H1 (cell line): ENCODE measurements around the gene MSH2. TPM values are rescaled to one million over a fixed set of nuclear protein-coding genes. Genes with fewer than 3 reads are reported as not detected.

Experiments
- CTCF ChIA-PET: fragments of 300-600 bp; sonication (Branson Sonifier 250); formaldehyde crosslinking; loops from one replicate; lab custom pipeline; 2021; ENCODE audit not compliant: partially characterized antibody; lab: Charles Lee
- POLR2A ChIA-PET: fragments of 300-600 bp; sonication (Branson Sonifier 250); formaldehyde crosslinking; loops from one replicate; lab custom pipeline; 2021; ENCODE audit warnings: inconsistent platforms; ENCODE audit not compliant: partially characterized antibody; lab: Charles Lee
- DNase-seq, 2 experiments: peaks; one replicate each; pipeline versions ENCODE4 v3.0.0 to v3.0.0-alpha.2; 2010 to 2022; ENCODE audit warnings: low spot score in 2 of 2, low read depth in 1 of 2, mixed read lengths in 1 of 2
- FAIRE-seq: peaks from 2 replicates; lab custom pipeline; 2011; peaks lifted over from hg19 to GRCh38; lab: Jason Lieb, UNC
- H2AFZ ChIP-seq: 2 replicates; pipeline ENCODE4 v1.8.1; 2012; ENCODE audit warnings: low read length, inconsistent platforms
- H2AK5ac ChIP-seq: 2 replicates; pipeline ENCODE4 v1.6.1; 2013; ENCODE audit warnings: low read depth, low read length
- H2BK120ac ChIP-seq: replicated peaks from 2 replicates; pipeline ENCODE3; 2013; ENCODE audit warnings: low read depth, low read length, inconsistent platforms
- H2BK12ac ChIP-seq: 2 replicates; pipeline ENCODE4 v1.6.1; 2013; ENCODE audit warnings: low read depth, low read length
- H2BK15ac ChIP-seq: 2 replicates; pipeline ENCODE4 v1.6.1; 2013; ENCODE audit warnings: low read length
- H2BK20ac ChIP-seq: 2 replicates; pipeline ENCODE4 v1.6.1; 2013; ENCODE audit warnings: low read length
- H2BK5ac ChIP-seq: 2 replicates; pipeline ENCODE4 v1.6.1; 2013; ENCODE audit warnings: low read depth, low read length
- H3K14ac ChIP-seq: 2 replicates; pipeline ENCODE4 v1.6.1; 2013; ENCODE audit warnings: inconsistent platforms; ENCODE audit not compliant: insufficient read length
- H3K18ac ChIP-seq: 2 replicates; pipeline ENCODE4 v1.6.1; 2013; ENCODE audit warnings: low read length; ENCODE audit errors: extremely low read depth
- H3K23ac ChIP-seq: 2 replicates; pipeline ENCODE4 v1.6.1; 2013; ENCODE audit warnings: inconsistent platforms; ENCODE audit not compliant: insufficient read length
- H3K23me2 ChIP-seq: 2 replicates; pipeline ENCODE4 v1.6.1; 2013; ENCODE audit warnings: low read depth, low read length
- H3K27ac ChIP-seq: 2 replicates; pipeline ENCODE4 v1.6.1; 2011; ENCODE audit warnings: low read depth, low read length, inconsistent platforms
- H3K27me3 ChIP-seq, 4 experiments: replicated peaks in 1 of 4; 1 replicate in 1 of 4; 2 replicates in 3 of 4; pipeline versions ENCODE4 v1.6.1 to v1.8.1; 2011 to 2013; ENCODE audit warnings: low read length in 3 of 4, mild to moderate bottlenecking in 3 of 4, inconsistent platforms in 2 of 4, mixed read lengths in 2 of 4, moderate library complexity in 1 of 4; ENCODE audit not compliant: control insufficient read depth in 3 of 4, insufficient read depth in 3 of 4; ENCODE audit errors: extremely low read depth in 1 of 4
- H3K36me3 ChIP-seq, 4 experiments: 2 replicates each; pipeline versions ENCODE4 v1.6.1 to v1.8.1; 2011 to 2013; ENCODE audit warnings: mild to moderate bottlenecking in 4 of 4, low read length in 3 of 4, moderate library complexity in 2 of 4, control low read depth in 1 of 4, inconsistent platforms in 1 of 4; ENCODE audit not compliant: insufficient read depth in 4 of 4, control insufficient read depth in 2 of 4
- H3K4ac ChIP-seq: replicated peaks from 2 replicates; pipeline ENCODE3; 2013; ENCODE audit warnings: low read length, low read depth, mixed read lengths, inconsistent platforms; ENCODE audit not compliant: insufficient read length
- H3K4me1 ChIP-seq, 4 experiments: replicated peaks in 1 of 4; 1 replicate in 1 of 4; 2 replicates in 3 of 4; pipeline versions ENCODE4 v1.6.1 to v1.8.1; 2011 to 2013; ENCODE audit warnings: low read length in 3 of 4, inconsistent platforms in 2 of 4, mixed read lengths in 1 of 4; ENCODE audit not compliant: insufficient read depth in 4 of 4, control insufficient read depth in 3 of 4
- H3K4me2 ChIP-seq, 2 experiments: 2 replicates each; pipeline versions ENCODE4 v1.6.1 to v1.8.1; 2011 to 2013; ENCODE audit warnings: low read depth in 2 of 2, low read length in 2 of 2, control low read depth in 1 of 2, inconsistent platforms in 1 of 2, mild to moderate bottlenecking in 1 of 2; ENCODE audit not compliant: insufficient read depth in 1 of 2
- H3K4me3 ChIP-seq, 4 experiments: fragments of 200-600, 300-600 bp in 1 of 4; sonication (generic), shearing (Covaris generic), sonication (Bioruptor Twin) in 1 of 4; 2 replicates each; pipeline versions ENCODE4 v1.5.1 to v1.8.1; 2011 to 2016; ENCODE audit warnings: low read length in 4 of 4, low read depth in 3 of 4, control low read depth in 2 of 4, inconsistent platforms in 2 of 4, mild to moderate bottlenecking in 2 of 4, mixed read lengths in 1 of 4, moderate library complexity in 1 of 4; ENCODE audit not compliant: insufficient read depth in 2 of 4; ENCODE audit errors: extremely low read depth in 1 of 4
- H3K56ac ChIP-seq: replicated peaks from 2 replicates; pipeline ENCODE3; 2013; ENCODE audit warnings: low read depth, mild to moderate bottlenecking, mixed read lengths, low read length, inconsistent platforms; ENCODE audit not compliant: insufficient read length
- H3K79me1 ChIP-seq: 2 replicates; pipeline ENCODE4 v1.6.1; 2013; ENCODE audit warnings: low read depth, low read length, control low read depth
- H3K79me2 ChIP-seq, 2 experiments: 2 replicates each; pipeline versions ENCODE4 v1.6.1 to v1.8.1; 2012 to 2013; ENCODE audit warnings: low read length in 2 of 2, mild to moderate bottlenecking in 2 of 2, inconsistent platforms in 1 of 2; ENCODE audit not compliant: insufficient read depth in 2 of 2, control insufficient read depth in 1 of 2
- H3K9ac ChIP-seq, 4 experiments: replicated peaks in 1 of 4; 1 replicate in 1 of 4; 2 replicates in 3 of 4; pipeline versions ENCODE4 v1.6.1 to v1.8.1; 2011 to 2013; ENCODE audit warnings: low read depth in 3 of 4, low read length in 3 of 4, control low read depth in 2 of 4, mild to moderate bottlenecking in 2 of 4, moderate library complexity in 2 of 4, inconsistent platforms in 1 of 4; ENCODE audit errors: extremely low read depth in 1 of 4
- H3K9me3 ChIP-seq, 2 experiments: 2 replicates each; pipeline versions ENCODE4 v1.6.1 to v1.8.1; 2012 to 2013; ENCODE audit warnings: mild to moderate bottlenecking in 2 of 2, moderate library complexity in 2 of 2, control low read depth in 1 of 2, inconsistent platforms in 1 of 2, low read depth in 1 of 2, low read length in 1 of 2, mixed read lengths in 1 of 2; ENCODE audit not compliant: insufficient read depth in 2 of 2
- H4K20me1 ChIP-seq, 2 experiments: replicated peaks in 1 of 2; 2 replicates each; pipeline versions ENCODE3 to v1.8.1; 2011 to 2013; ENCODE audit warnings: inconsistent platforms in 2 of 2, low read length in 2 of 2, mild to moderate bottlenecking in 1 of 2; ENCODE audit not compliant: insufficient read depth in 2 of 2, control insufficient read depth in 1 of 2
- H4K5ac ChIP-seq: 2 replicates; pipeline ENCODE4 v1.6.1; 2013; ENCODE audit warnings: low read length, low read depth, mixed read lengths, inconsistent platforms; ENCODE audit not compliant: insufficient read length
- H4K8ac ChIP-seq: 2 replicates; pipeline ENCODE4 v1.8.0; 2013; ENCODE audit warnings: mild to moderate bottlenecking, moderate library complexity, low read length, inconsistent platforms; ENCODE audit not compliant: insufficient read depth; ENCODE audit errors: extremely low read depth
- H4K91ac ChIP-seq: replicated peaks from 2 replicates; pipeline ENCODE3; 2013; ENCODE audit warnings: low read length, mixed read lengths, inconsistent platforms; ENCODE audit not compliant: insufficient read length
- WGBS, 2 experiments: shearing (Covaris generic) in 1 of 2; methylation state at CpG; one replicate each; pipeline versions ENCODE4 v1.1.6 to v1.1.7; 2013 to 2015; ENCODE audit warnings: low lambda C conversion rate in 2 of 2, mixed read lengths in 2 of 2, inconsistent platforms in 1 of 2, low coverage in 1 of 2, missing lambda C conversion rate in 1 of 2; ENCODE audit not compliant: insufficient replicate concordance in 2 of 2, insufficient coverage in 1 of 2, insufficient read length in 1 of 2; ENCODE audit errors: extremely low coverage in 1 of 2, missing lambda C conversion rate in 1 of 2; 5-methylcytosine and 5-hydroxymethylcytosine counted together
- polyA plus RNA-seq, 7 experiments: library from polyadenylated mRNA; depleted of rRNA in 3 of 7; stranded (reverse) in 5 of 7; unstranded in 2 of 7; fragments of >200 nt in 5 of 7; fragments of 200-250 nt in 2 of 7; gene quantifications; 1 replicate in 5 of 7; 2 replicates in 1 of 7; 4 replicates in 1 of 7; pipeline versions ENCODE4 v1.2.1 to v1.2.3, GENCODE V29; 2011 to 2013; ENCODE audit warnings: missing spikeins in 2 of 7, mixed read lengths in 2 of 7
- total RNA-seq: library from RNA; stranded (reverse); fragmentation: NEBNext Ultra II Directional; extraction: Animal tissue kit (Norgen Biotek cat#: 25700); gene quantifications from 2 replicates; pipeline ENCODE4 v1.2.1, GENCODE V29; 2021

MSH2 gene
- total and polyA plus RNA-seq, 2 of the 8 experiments (the other 6 are each of a cell fraction or from before 2014, with no cell fraction given): 64.1 to 228 TPM

- H3K27me3 ChIP-seq: no peaks in the 10 kb centered on the region
- no peak for DNase-seq
- H3K4me2 ChIP-seq: peak overlapping the region; percentile 68 to 78
Observed at GRCh38 chr2:47401789-47402554, 984 bp upstream of the MSH2 start.

More at GRCh38 chr2:47401789-47402554, 984 bp upstream of the MSH2 start:
- H3K79me2 ChIP-seq: peaks cover 29 to 39% of the 10 kb centered on the region in 2 experiments
- peak overlapping the region; percentile 54 for H4K5ac ChIP-seq
- no peak overlapping the region for H2AK5ac ChIP-seq
- peak overlapping the region in 3 of 4 experiments; percentile 22 to 91 (median 60); a peak in 5 of 7 replicates for H3K9ac ChIP-seq
- peaks cover 0 to 9% of the 10 kb centered on the region in 2 experiments; a peak in 3 of 4 replicates for H3K9me3 ChIP-seq
- 64% methylated on average over 36 of the region's 36 CpGs; no CpG with 5 or more reads in 1 of the 2 experiments for WGBS, 2 experiments
- H4K8ac ChIP-seq: no peak overlapping the region
- H4K20me1 ChIP-seq: peaks cover 0 to 1% of the 10 kb centered on the region in 2 experiments
- H3K23me2 ChIP-seq: peaks cover 8% of the 10 kb centered on the region
- H3K79me1 ChIP-seq: 0 out of 2 replicates have a peak, but pooled peaks cover 2% of the 10 kb centered on the region
- peak overlapping the region; percentile 62 for H3K56ac ChIP-seq
- H3K27ac ChIP-seq: peak overlapping the region; percentile 24; the same call in 1 of the 2 replicates
- H3K4me3 ChIP-seq: peak overlapping the region; percentile 67 to 92 (median 88); a peak in 7 of 8 replicates
- no peak for FAIRE-seq
- peaks cover 0 to 11% (median 6%) of the 10 kb centered on the region in 4 experiments; a peak in 2 of 8 replicates for H3K36me3 ChIP-seq
- peak overlapping the region; percentile 99 for H3K4ac ChIP-seq
- peak overlapping the region; percentile 89; the same call in 1 of the 2 replicates for H2BK5ac ChIP-seq
- no peak overlapping the region for H3K23ac ChIP-seq
- H3K4me1 ChIP-seq: peaks cover 1 to 7% (median 5%) of the 10 kb centered on the region in 4 experiments; a peak in 5 of 7 replicates
- H2AFZ ChIP-seq: 0 out of 2 replicates have a peak overlapping the region, but pooled peaks have one; percentile 26
- ChIA-PET CTCF (interaction anchor here (0.9 to 2.2 kb wide), 12 partner anchors 11 to 751 kb away, joined by 3 to 8 read pairs (median 3); no protein-coding TSS in a partner anchor), POLR2A (interaction anchor here (0.6 to 3.8 kb wide), 13 partner anchors 9 to 381 kb away, joined by 3 to 31 read pairs (median 5); partner anchors contain the start of gene MSH6)
- H2BK20ac ChIP-seq: no peak overlapping the region; the same call in 1 of the 2 replicates
- H3K14ac ChIP-seq: no peak overlapping the region
- peak overlapping the region; percentile 85 for H3K18ac ChIP-seq
- H4K91ac ChIP-seq: peak overlapping the region; percentile 96
- H2BK15ac ChIP-seq: peak overlapping the region; percentile 53; the same call in 1 of the 2 replicates
- no peak overlapping the region for H2BK120ac ChIP-seq
- H2BK12ac ChIP-seq: peak overlapping the region; percentile 98
